22Rv1 (cell line): ENCODE results near the gene WDR35.

Experiments used
- H3K27ac ChIP-seq: fragments of 450-650 bp; 2 replicates; pipeline ENCODE4 v1.5.1; 2017
- ZFX ChIP-seq: fragments of 450-650 bp; IDR thresholded peaks from 2 replicates; pipeline ENCODE4 v1.6.1; 2017; ENCODE audit warnings: antibody characterized with exemption, borderline replicate concordance
- TF ChIP-seq, protein P1 (sequence below): fragments of 450-650 bp; IDR thresholded peaks from 2 replicates; pipeline ENCODE4 v1.5.1; 2017; ENCODE audit warnings: mild to moderate bottlenecking

The WDR35 gene

DNA sequence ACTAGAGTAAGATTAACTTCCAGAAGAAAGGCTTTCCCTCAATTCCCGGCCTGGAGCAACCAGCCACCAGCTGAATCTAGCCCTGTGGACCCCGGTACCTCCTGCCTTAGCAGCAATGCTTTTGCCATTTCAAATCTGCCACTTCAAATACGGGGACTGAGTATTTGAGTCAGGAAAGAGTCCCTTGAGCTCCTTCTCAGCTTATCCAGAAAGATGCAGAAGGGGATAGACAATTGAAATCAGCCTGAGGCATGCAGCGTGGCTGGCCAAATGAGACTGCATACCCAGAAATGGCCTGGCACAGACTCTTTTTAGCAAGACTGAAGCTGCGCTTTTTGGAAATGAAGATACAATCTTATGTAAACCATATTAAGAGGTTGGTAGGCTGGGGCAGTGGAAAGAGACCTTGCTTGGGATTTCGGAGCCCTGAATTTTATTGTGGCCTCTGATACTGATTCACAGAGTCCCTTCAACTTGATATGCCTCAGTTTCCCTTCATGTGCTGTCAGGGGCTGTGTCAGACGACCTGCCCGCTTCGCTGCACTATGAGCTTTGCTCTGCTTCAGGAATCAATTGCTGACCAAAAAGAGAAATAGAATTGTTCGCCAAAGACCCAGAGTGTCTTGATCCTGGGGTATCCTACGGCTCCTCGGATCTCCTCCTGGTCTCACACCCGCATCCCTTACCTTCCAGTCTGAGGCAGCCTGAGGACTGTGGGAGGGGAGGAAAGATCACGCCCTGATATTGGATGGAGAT lies 21.5 kb upstream of the WDR35 start:
- H3K27ac ChIP-seq, result no peak overlapping the region
- TF ChIP-seq, protein P1, sequence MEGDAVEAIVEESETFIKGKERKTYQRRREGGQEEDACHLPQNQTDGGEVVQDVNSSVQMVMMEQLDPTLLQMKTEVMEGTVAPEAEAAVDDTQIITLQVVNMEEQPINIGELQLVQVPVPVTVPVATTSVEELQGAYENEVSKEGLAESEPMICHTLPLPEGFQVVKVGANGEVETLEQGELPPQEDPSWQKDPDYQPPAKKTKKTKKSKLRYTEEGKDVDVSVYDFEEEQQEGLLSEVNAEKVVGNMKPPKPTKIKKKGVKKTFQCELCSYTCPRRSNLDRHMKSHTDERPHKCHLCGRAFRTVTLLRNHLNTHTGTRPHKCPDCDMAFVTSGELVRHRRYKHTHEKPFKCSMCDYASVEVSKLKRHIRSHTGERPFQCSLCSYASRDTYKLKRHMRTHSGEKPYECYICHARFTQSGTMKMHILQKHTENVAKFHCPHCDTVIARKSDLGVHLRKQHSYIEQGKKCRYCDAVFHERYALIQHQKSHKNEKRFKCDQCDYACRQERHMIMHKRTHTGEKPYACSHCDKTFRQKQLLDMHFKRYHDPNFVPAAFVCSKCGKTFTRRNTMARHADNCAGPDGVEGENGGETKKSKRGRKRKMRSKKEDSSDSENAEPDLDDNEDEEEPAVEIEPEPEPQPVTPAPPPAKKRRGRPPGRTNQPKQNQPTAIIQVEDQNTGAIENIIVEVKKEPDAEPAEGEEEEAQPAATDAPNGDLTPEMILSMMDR, result no peak

DNA sequence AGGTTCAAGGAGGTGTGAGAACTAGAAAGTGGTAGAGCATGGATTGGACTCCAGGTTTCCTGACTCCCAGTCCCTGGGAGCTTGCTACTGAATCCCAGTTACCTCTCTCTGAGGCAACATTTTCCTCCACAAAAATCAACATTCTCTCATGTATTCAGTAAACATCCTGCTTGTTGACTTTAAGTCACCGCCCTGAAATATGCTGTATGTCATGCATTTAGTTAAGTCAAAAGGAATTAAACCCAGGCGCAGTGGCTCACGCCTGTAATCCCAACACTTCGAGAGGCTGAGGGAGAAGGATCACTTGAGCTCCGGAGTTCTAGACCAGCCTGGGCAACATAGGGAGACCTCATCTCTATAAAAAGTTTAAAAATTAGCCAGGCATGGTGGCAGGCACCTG lies 18.8 kb upstream of the WDR35 start:
- TF ChIP-seq ZFX, result no peak
- TF ChIP-seq, protein P1, result no peak
- H3K27ac ChIP-seq, result peak overlapping the region; percentile 43

DNA sequence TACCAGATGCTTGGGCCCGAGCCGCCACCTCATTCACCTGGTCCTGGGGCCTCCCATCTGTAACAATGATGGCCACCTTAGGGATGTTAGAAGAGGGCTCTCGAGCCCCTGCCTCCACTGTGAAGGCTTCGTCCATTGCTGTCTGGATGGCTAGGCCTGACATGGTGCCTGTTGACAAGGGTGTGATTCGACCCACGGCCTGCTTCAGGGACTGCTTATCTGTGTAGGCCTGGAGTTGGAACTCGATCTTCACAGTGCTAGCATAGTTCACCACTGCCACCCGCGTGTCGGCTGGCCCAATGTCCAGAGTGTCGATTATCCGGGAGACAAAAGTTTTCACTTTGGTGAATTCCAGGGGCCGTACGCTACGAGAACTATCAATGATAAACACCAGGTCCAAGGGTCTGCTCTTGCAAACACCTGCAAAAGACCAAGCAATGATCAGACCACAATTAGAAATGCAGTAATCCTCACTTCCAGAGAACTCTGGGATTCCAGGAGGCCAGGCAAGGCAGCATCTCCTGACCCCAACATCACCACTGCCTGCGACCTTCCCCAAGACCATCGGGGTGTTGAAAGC lies 16.1 kb upstream of the WDR35 start:
- no peak for TF ChIP-seq ZFX
- TF ChIP-seq, protein P1, result no peak

DNA sequence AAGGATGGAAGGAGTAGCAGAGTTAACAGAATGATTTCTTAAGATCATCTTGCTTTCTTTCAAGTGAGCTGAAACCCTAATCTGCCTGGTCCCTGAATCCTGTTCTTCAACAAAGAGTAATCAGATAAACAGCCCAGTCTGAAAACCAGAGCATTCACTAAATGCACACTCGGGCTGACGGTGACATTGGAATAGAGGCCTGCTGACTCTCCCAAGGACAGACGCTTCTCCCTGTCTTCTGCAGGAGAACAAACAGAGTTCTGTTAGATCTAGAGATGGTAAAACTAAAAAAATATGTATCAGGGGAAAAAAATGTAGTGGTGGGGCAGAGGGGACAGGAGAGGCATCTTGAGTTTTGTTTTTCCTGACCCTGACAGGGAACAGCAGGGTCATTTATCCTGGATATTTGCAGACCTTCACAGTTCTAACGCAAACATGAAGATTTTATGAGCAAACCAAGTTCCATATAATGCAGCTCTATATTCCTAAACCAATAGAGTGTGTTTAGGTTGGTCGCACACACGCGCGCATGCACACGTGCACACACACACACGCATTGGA lies 15.2 kb upstream of the WDR35 start:
- no peak overlapping the region for H3K27ac ChIP-seq
- TF ChIP-seq, protein P1, result no peak
- no peak for TF ChIP-seq ZFX

More for the DNA sequence above, 16.1 kb upstream of the WDR35 start:
- no peak overlapping the region for H3K27ac ChIP-seq

DNA sequence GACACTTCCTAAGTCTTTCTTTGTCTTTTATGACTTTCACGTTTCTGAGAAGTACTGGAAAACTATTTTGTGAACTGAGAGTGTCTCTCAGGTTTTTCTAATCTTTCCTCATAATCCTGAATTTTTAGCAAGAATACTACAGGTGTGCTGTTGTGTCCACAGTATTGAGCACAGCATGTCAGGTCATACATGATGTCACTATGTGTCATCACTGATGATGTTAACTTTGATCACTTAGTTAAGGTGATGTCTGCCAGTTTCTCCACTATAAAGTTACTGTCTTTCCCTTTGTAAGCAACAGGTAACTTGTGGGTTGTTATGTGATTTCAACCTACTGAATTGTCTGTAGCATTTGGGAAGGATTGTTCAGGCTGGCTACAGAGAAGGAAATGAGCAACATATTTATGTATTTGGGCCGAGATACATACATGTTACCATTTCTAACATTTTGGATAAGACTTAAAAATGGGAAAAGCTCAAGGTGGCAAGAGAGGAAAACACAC lies 11.5 kb upstream of the WDR35 start:
- TF ChIP-seq, protein P1, result no peak
- no peak for TF ChIP-seq ZFX
- H3K27ac ChIP-seq, result no peak overlapping the region

DNA sequence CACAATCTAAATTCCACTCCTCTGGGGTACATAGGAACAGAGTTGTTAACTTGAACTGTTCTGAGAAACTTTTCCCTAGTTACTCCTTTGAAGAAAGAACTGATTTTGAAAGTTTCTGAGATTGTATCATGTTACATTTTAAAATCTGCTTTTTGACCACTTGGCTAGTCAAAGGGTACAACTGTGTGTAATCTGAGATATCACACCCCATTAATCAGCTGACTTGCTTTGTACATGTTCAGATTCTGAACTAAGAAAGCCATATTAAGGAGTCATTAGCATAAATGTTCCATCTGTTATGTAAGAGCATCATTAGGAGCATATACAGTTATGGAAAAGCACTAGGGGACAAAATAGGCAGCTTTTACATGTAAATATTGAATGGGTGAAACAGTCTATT lies 3.8 kb upstream of the WDR35 start:
- TF ChIP-seq, protein P1, result no peak
- no peak for TF ChIP-seq ZFX
- no peak overlapping the region for H3K27ac ChIP-seq

DNA sequence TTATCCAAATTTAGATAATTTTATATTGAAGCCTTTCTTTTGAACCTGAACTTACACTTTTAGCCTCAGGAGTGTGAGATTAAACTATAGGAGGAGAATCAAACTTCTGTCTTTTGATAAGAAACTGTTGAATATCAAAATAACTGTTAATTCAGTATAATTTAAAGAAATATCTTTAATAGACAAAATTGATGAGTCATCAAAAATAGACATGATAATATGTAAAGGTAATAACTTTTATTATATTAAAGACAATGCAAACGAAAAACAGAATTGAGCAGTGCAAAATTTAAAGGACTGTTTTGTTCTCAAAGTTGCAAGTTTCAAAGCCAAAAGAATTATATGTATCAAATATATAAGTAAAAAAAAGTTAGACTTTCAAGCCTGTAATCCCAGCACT lies 2.0 kb upstream of the WDR35 start:
- no peak overlapping the region for H3K27ac ChIP-seq
- TF ChIP-seq, protein P1, result no peak
- no peak for TF ChIP-seq ZFX
